K562 (cell line): ENCODE data around the gene FOXN3. TPM values are rescaled to one million over a fixed set of nuclear protein-coding genes. Genes with fewer than 3 reads are reported as not detected.

Source experiments
- CHD7 ChIP-seq: fragments of 200-600 bp; sonication (generic); IDR thresholded peaks from one replicate; pipeline ENCODE4 v1.6.1; 2012; ENCODE audit warnings: mild to moderate bottlenecking, low read depth, low read length, inconsistent platforms
- ESRRA ChIP-seq: fragments of 450-650 bp; IDR thresholded peaks from 2 replicates; pipeline ENCODE4 v1.6.1; 2014; ENCODE audit warnings: low read depth, mild to moderate bottlenecking, moderate library complexity, borderline replicate concordance
- HDAC2 ChIP-seq: fragments of 450-650 bp; IDR thresholded peaks from 2 replicates; pipeline ENCODE4 v1.6.1; 2016; ENCODE audit warnings: mild to moderate bottlenecking
- NONO ChIP-seq, 2 experiments: fragments of 200-400 bp in 1 of 2; fragments of 450-650 bp in 1 of 2; formaldehyde crosslinking in 1 of 2; IDR thresholded peaks; 2 replicates each; pipeline ENCODE4 v1.6.1; 2017; ENCODE audit warnings: low read depth in 2 of 2, mild to moderate bottlenecking in 2 of 2, moderate library complexity in 2 of 2, low read length in 1 of 2
- REST ChIP-seq, 2 experiments: fragments of 450-650 bp; formaldehyde crosslinking in 1 of 2; IDR thresholded peaks; 2 replicates each; pipeline versions ENCODE4 v1.4.0 to v1.6.1; 2014 to 2020; ENCODE audit warnings: mild to moderate bottlenecking in 2 of 2, borderline replicate concordance in 1 of 2, low read depth in 1 of 2
- ZNF780A ChIP-seq: fragments of 250-450 bp; sonication (Bioruptor Pico); IDR thresholded peaks from 2 replicates; pipeline ENCODE4 v1.5.0; 2021; ENCODE audit warnings: mild to moderate bottlenecking
- polyA plus RNA-seq, 8 experiments: library from polyadenylated mRNA; depleted of rRNA in 4 of 8; stranded (reverse) in 5 of 8; unstranded in 3 of 8; fragments of >200 nt; fragmentation: Nextera tagmentation in 2 of 8; fragmentation: Illumina TruSeq in 1 of 8; extraction: Ambion mirVana in 2 of 8; extraction: Trizol in 1 of 8; gene quantifications; 2 replicates each; pipeline versions ENCODE4 v1.2.1 to v1.2.3, GENCODE V29; 2011 to 2014; ENCODE audit warnings: inconsistent platforms in 1 of 8, missing spikeins in 1 of 8
- total RNA-seq, 7 experiments: library from RNA; depleted of rRNA in 6 of 7; stranded (reverse); fragments of >200 nt in 6 of 7; fragmentation: Illumina TruSeq in 2 of 7; extraction: Trizol in 2 of 7; gene quantifications; 2 replicates each; pipeline versions ENCODE4 v1.2.1 to v1.2.3, GENCODE V29; 2011 to 2021; ENCODE audit warnings: low replicate concordance in 1 of 7

FOXN3 gene
- total and polyA plus RNA-seq, 9 of the 15 experiments (the other 6 are each of a cell fraction or from before 2014, with no cell fraction given) = 0.07 to 1.3 (median 0.40) TPM

GRCh38 chr14:89112720-89113119, 304.3 kb downstream of the FOXN3 start (continued):
- TF ChIP-seq CHD7 = no peak
- no peak for TF ChIP-seq ZNF780A (CRISPR knock-in tag)
- TF ChIP-seq NONO (IDR thresholded peaks at IDR 0.05; ENCODE audit: low read depth in 2 of 2, low read length in 1 of 2) = no peak
- TF ChIP-seq HDAC2 = no peak
- no peak for TF ChIP-seq ESRRA
- no peak for TF ChIP-seq REST (IDR thresholded peaks at IDR 0.05; ENCODE audit: borderline replicate concordance)
- TF ChIP-seq REST (CRISPR knock-in tag; IDR thresholded peaks at IDR 0.05; ENCODE audit: low read depth) = no peak
